ENCODE measurements around the gene ATP10D.

ATP10D gene

GRCh38 chr4:47566566-47566965, 81.5 kb downstream of the ATP10D start:
- H3K9ac ChIP-seq (ENCODE audit: insufficient read length, low read depth): no peak overlapping the region
- H3K9me3 ChIP-seq (ENCODE audit: insufficient read depth, low read length): no peaks in the 10 kb centered on the region
- no peak for DNase-seq (ENCODE audit: low read depth, low spot score)
- H3K27me3 ChIP-seq (ENCODE audit: insufficient read depth, insufficient read length): no peaks in the 10 kb centered on the region
- peaks cover 7% of the 10 kb centered on the region for H3K36me3 ChIP-seq (ENCODE audit: insufficient read depth, insufficient read length, low read length)
- H3K4me3 ChIP-seq (ENCODE audit: insufficient read length, low read depth): no peak overlapping the region
- TF ChIP-seq ZNF274 (IDR thresholded peaks at IDR 0.05; ENCODE audit: low read depth, low read length): no peak
- no peak for TF ChIP-seq YY1 (IDR thresholded peaks at IDR 0.05; ENCODE audit: insufficient read depth, insufficient read length)
- TF ChIP-seq SUZ12 (IDR thresholded peaks at IDR 0.05; ENCODE audit: extremely low read depth, insufficient read depth, insufficient read length): no peak
- no peaks in the 10 kb centered on the region for H3K4me1 ChIP-seq (ENCODE audit: insufficient read depth, insufficient read length)

GRCh38 chr4:47566969-47567368, 81.9 kb downstream of the ATP10D start:
- no peak overlapping the region for H3K9ac ChIP-seq (ENCODE audit: insufficient read length, low read depth)

GRCh38 chr4:47567511-47567910, 82.4 kb downstream of the ATP10D start:
- Histone ChIP-seq H3K9ac (ENCODE audit: insufficient read length, low read depth) (no peak overlapping the region), H3K36me3 (ENCODE audit: insufficient read depth, insufficient read length, low read length) (peaks cover 7% of the 10 kb centered on the region), H3K4me3 (ENCODE audit: insufficient read length, low read depth) (no peak overlapping the region), H3K4me1 (ENCODE audit: insufficient read depth, insufficient read length) (no peaks in the 10 kb centered on the region), H3K27me3 (ENCODE audit: insufficient read depth, insufficient read length) (no peaks in the 10 kb centered on the region), H3K9me3 (ENCODE audit: insufficient read depth, low read length) (no peaks in the 10 kb centered on the region)
- no peak for DNase-seq (ENCODE audit: low read depth, low spot score)
- no peak for TF ChIP-seq SUZ12 (IDR thresholded peaks at IDR 0.05; ENCODE audit: extremely low read depth, insufficient read depth, insufficient read length)
- TF ChIP-seq ZNF274 (IDR thresholded peaks at IDR 0.05; ENCODE audit: low read depth, low read length): no peak

More at GRCh38 chr4:47566969-47567368, 81.9 kb downstream of the ATP10D start:
- Histone ChIP-seq H3K9me3 (ENCODE audit: insufficient read depth, low read length) (no peaks in the 10 kb centered on the region), H3K4me1 (ENCODE audit: insufficient read depth, insufficient read length) (no peaks in the 10 kb centered on the region), H3K4me3 (ENCODE audit: insufficient read length, low read depth) (no peak overlapping the region), H3K27me3 (ENCODE audit: insufficient read depth, insufficient read length) (no peaks in the 10 kb centered on the region), H3K36me3 (ENCODE audit: insufficient read depth, insufficient read length, low read length) (peaks cover 7% of the 10 kb centered on the region)
- DNase-seq (ENCODE audit: low read depth, low spot score): no peak
- TF ChIP-seq ZNF274 (IDR thresholded peaks at IDR 0.05; ENCODE audit: low read depth, low read length): no peak
- no peak for TF ChIP-seq SUZ12 (IDR thresholded peaks at IDR 0.05; ENCODE audit: extremely low read depth, insufficient read depth, insufficient read length)
- no peak for TF ChIP-seq YY1 (IDR thresholded peaks at IDR 0.05; ENCODE audit: insufficient read depth, insufficient read length)

GRCh38 chr4:47570816-47571215, 85.7 kb downstream of the ATP10D start:
- no peaks in the 10 kb centered on the region for H3K27me3 ChIP-seq (ENCODE audit: insufficient read depth, insufficient read length)
- H3K9ac ChIP-seq (ENCODE audit: insufficient read length, low read depth): no peak overlapping the region
- TF ChIP-seq SUZ12 (IDR thresholded peaks at IDR 0.05; ENCODE audit: extremely low read depth, insufficient read depth, insufficient read length): no peak
- TF ChIP-seq YY1 (IDR thresholded peaks at IDR 0.05; ENCODE audit: insufficient read depth, insufficient read length): no peak
- no peak for TF ChIP-seq ZNF274 (IDR thresholded peaks at IDR 0.05; ENCODE audit: low read depth, low read length)

GRCh38 chr4:47572981-47573380, 87.9 kb downstream of the ATP10D start:
- no peak overlapping the region for H3K9ac ChIP-seq (ENCODE audit: insufficient read length, low read depth)
- no peak for TF ChIP-seq SUZ12 (IDR thresholded peaks at IDR 0.05; ENCODE audit: extremely low read depth, insufficient read depth, insufficient read length)
- no peak for TF ChIP-seq ZNF274 (IDR thresholded peaks at IDR 0.05; ENCODE audit: low read depth, low read length)
- TF ChIP-seq YY1 (IDR thresholded peaks at IDR 0.05; ENCODE audit: insufficient read depth, insufficient read length): no peak
- H3K4me3 ChIP-seq (ENCODE audit: insufficient read length, low read depth): no peak overlapping the region
- peaks cover 7% of the 10 kb centered on the region for H3K36me3 ChIP-seq (ENCODE audit: insufficient read depth, insufficient read length, low read length)
- no peaks in the 10 kb centered on the region for H3K4me1 ChIP-seq (ENCODE audit: insufficient read depth, insufficient read length)
- no peaks in the 10 kb centered on the region for H3K27me3 ChIP-seq (ENCODE audit: insufficient read depth, insufficient read length)
- DNase-seq (ENCODE audit: low read depth, low spot score): no peak
- no peaks in the 10 kb centered on the region for H3K9me3 ChIP-seq (ENCODE audit: insufficient read depth, low read length)

More at GRCh38 chr4:47570816-47571215, 85.7 kb downstream of the ATP10D start:
- Histone ChIP-seq H3K4me1 (ENCODE audit: insufficient read depth, insufficient read length) (no peaks in the 10 kb centered on the region), H3K9me3 (ENCODE audit: insufficient read depth, low read length) (no peaks in the 10 kb centered on the region), H3K36me3 (ENCODE audit: insufficient read depth, insufficient read length, low read length) (peaks cover 7% of the 10 kb centered on the region), H3K4me3 (ENCODE audit: insufficient read length, low read depth) (no peak overlapping the region)
- DNase-seq (ENCODE audit: low read depth, low spot score): no peak

GRCh38 chr4:47577779-47578553, 92.9 kb downstream of the ATP10D start:
- Histone ChIP-seq H3K4me3 (ENCODE audit: insufficient read length, low read depth) (no peak overlapping the region), H3K27me3 (ENCODE audit: insufficient read depth, insufficient read length) (no peaks in the 10 kb centered on the region), H3K36me3 (ENCODE audit: insufficient read depth, insufficient read length, low read length) (peaks cover 5% of the 10 kb centered on the region), H3K9me3 (ENCODE audit: insufficient read depth, low read length) (no peaks in the 10 kb centered on the region), H3K9ac (ENCODE audit: insufficient read length, low read depth) (no peak overlapping the region), H3K4me1 (ENCODE audit: insufficient read depth, insufficient read length) (no peaks in the 10 kb centered on the region)
- TF ChIP-seq SUZ12 (IDR thresholded peaks at IDR 0.05; ENCODE audit: extremely low read depth, insufficient read depth, insufficient read length) (no peak), YY1 (IDR thresholded peaks at IDR 0.05; ENCODE audit: insufficient read depth, insufficient read length) (no peak), ZNF274 (IDR thresholded peaks at IDR 0.05; ENCODE audit: low read depth, low read length) (no peak)
- DNase-seq (ENCODE audit: low read depth, low spot score): no peak

- no peak for DNase-seq (ENCODE audit: low read depth, low spot score)
- TF ChIP-seq YY1 (IDR thresholded peaks at IDR 0.05; ENCODE audit: insufficient read depth, insufficient read length) (no peak), ZNF274 (IDR thresholded peaks at IDR 0.05; ENCODE audit: low read depth, low read length) (no peak), SUZ12 (IDR thresholded peaks at IDR 0.05; ENCODE audit: extremely low read depth, insufficient read depth, insufficient read length) (no peak)
- H3K9ac ChIP-seq (ENCODE audit: insufficient read length, low read depth): no peak overlapping the region
- H3K4me1 ChIP-seq (ENCODE audit: insufficient read depth, insufficient read length): no peaks in the 10 kb centered on the region
- H3K27me3 ChIP-seq (ENCODE audit: insufficient read depth, insufficient read length): no peaks in the 10 kb centered on the region
- H3K36me3 ChIP-seq (ENCODE audit: insufficient read depth, insufficient read length, low read length): peaks cover 5% of the 10 kb centered on the region
- no peaks in the 10 kb centered on the region for H3K9me3 ChIP-seq (ENCODE audit: insufficient read depth, low read length)
- no peak overlapping the region for H3K4me3 ChIP-seq (ENCODE audit: insufficient read length, low read depth)
These were observed 94.2 kb downstream of the ATP10D start for GRCh38 chr4:47579235-47579634.
